ENCODE measurements around the gene SFSWAP. TPM values are rescaled to one million over a fixed set of nuclear protein-coding genes. Genes with fewer than 3 reads are reported as not detected.

SFSWAP gene
- total and polyA plus RNA-seq, 2 of the 13 experiments (the other 11 are each of a cell fraction or from before 2014, with no cell fraction given), result 17.1 to 27.7 TPM

GRCh38 chr12:131840643-131841416 is 129.9 kb downstream of the SFSWAP start (continued):
- TF ChIP-seq ZNF574 (CRISPR knock-in tag; IDR thresholded peaks at IDR 0.05), result peak; percentile 78
- peak; percentile 82; the same call in 1 of the 2 replicates for TF ChIP-seq ZNF232 (CRISPR knock-in tag; IDR thresholded peaks at IDR 0.05; ENCODE audit: borderline replicate concordance)
- peak; percentile 71 for TF ChIP-seq TFDP2 (CRISPR knock-in tag; IDR thresholded peaks at IDR 0.05)
- peak; percentile 35; the same call in 1 of the 2 replicates for TF ChIP-seq NRL (CRISPR knock-in tag; IDR thresholded peaks at IDR 0.05; ENCODE audit: borderline replicate concordance)
- no peak for TF ChIP-seq EEA1 (CRISPR knock-in tag; IDR thresholded peaks at IDR 0.05; ENCODE audit: borderline replicate concordance)
- peak; percentile 41; the same call in 1 of the 2 replicates for TF ChIP-seq NR2C2 (CRISPR knock-in tag; IDR thresholded peaks at IDR 0.05; ENCODE audit: borderline replicate concordance)
- TF ChIP-seq ZNF614 (CRISPR knock-in tag; IDR thresholded peaks at IDR 0.05; ENCODE audit: borderline replicate concordance), result no peak
- TF ChIP-seq ZSCAN20 (CRISPR knock-in tag; IDR thresholded peaks at IDR 0.05; ENCODE audit: borderline replicate concordance), result no peak
- TF ChIP-seq GTF3A (CRISPR knock-in tag; conservative IDR thresholded peaks at IDR 0.05), result no peak
- no peak for TF ChIP-seq AHDC1 (CRISPR knock-in tag; IDR thresholded peaks at IDR 0.05; ENCODE audit: borderline replicate concordance)
- TF ChIP-seq POGK (CRISPR knock-in tag; conservative IDR thresholded peaks at IDR 0.05), result no peak
- 0 out of 2 replicates have a peak, but pooled peaks have one; percentile 37 for TF ChIP-seq ZBTB42 (CRISPR knock-in tag; IDR thresholded peaks at IDR 0.05)
- no peak for TF ChIP-seq FOXA1 (IDR thresholded peaks at IDR 0.05)
- no peak for TF ChIP-seq FOXA1 (CRISPR knock-in tag; IDR thresholded peaks at IDR 0.05)
